GM23338 (cell line): ENCODE measurements around the gene LAMB1. TPM values are rescaled to one million over a fixed set of nuclear protein-coding genes. Genes with fewer than 3 reads are reported as not detected.

Experiments used
- ATAC-seq: fragments of 200-7000 bp; cut with Tn5 transposase; 3 replicates; pipeline ENCODE4 v1.9.1; 2020
- DNase-seq: peaks from one replicate; pipeline ENCODE4 v3.0.0-alpha.2; 2015; ENCODE audit warnings: low spot score
- H2AFZ ChIP-seq: fragments of 200-600 bp; sonication (generic); 2 replicates; pipeline ENCODE4 v1.8.0; 2016; ENCODE audit warnings: antibody characterized with exemption, mild to moderate bottlenecking, moderate library complexity
- H3F3A ChIP-seq: fragments of 200-600 bp; sonication (generic); replicated peaks from 2 replicates; pipeline ENCODE4 v1.8.0; 2017; ENCODE audit warnings: antibody characterized with exemption, mixed run types, low read depth
- H3K27ac ChIP-seq: fragments of 200-600 bp; sonication (generic); 2 replicates; pipeline ENCODE4 v1.6.1; 2016; ENCODE audit warnings: low read depth
- H3K27me3 ChIP-seq: fragments of 200-600 bp; sonication (generic); 2 replicates; pipeline ENCODE4 v1.8.0; 2016; ENCODE audit warnings: mild to moderate bottlenecking, mixed run types, moderate library complexity; ENCODE audit not compliant: insufficient read depth
- H3K36me3 ChIP-seq: fragments of 200-600 bp; sonication (generic); 2 replicates; pipeline ENCODE4 v1.8.0; 2016; ENCODE audit warnings: mild to moderate bottlenecking; ENCODE audit not compliant: insufficient read depth
- H3K4me1 ChIP-seq: fragments of 200-600 bp; sonication (generic); 2 replicates; pipeline ENCODE4 v1.8.0; 2016; ENCODE audit warnings: mild to moderate bottlenecking, moderate library complexity; ENCODE audit not compliant: insufficient read depth
- H3K4me2 ChIP-seq: fragments of 200-600 bp; sonication (generic); 2 replicates; pipeline ENCODE4 v1.7.1; 2017; ENCODE audit warnings: mixed run types
- H3K4me3 ChIP-seq: fragments of 200-600 bp; sonication (generic); 2 replicates; pipeline ENCODE4 v1.6.1; 2016; ENCODE audit warnings: mixed run types
- H3K79me2 ChIP-seq: fragments of 200-600 bp; sonication (generic); replicated peaks from 2 replicates; pipeline ENCODE4 v1.8.0; 2017; ENCODE audit warnings: mild to moderate bottlenecking; ENCODE audit not compliant: insufficient read depth
- H3K9me2 ChIP-seq: fragments of 200-600 bp; sonication (generic); 2 replicates; pipeline ENCODE4 v1.8.0; 2017; ENCODE audit not compliant: insufficient read depth
- H4K20me1 ChIP-seq: fragments of 200-600 bp; sonication (generic); replicated peaks from 2 replicates; pipeline ENCODE4 v1.8.0; 2017; ENCODE audit warnings: mild to moderate bottlenecking; ENCODE audit not compliant: insufficient read depth
- H3K27ac Mint-ChIP-seq: 2 replicates; pipeline ENCODE4 v1.8.0; 2020; ENCODE audit warnings: inconsistent platforms, mild to moderate bottlenecking, moderate library complexity, mixed read lengths
- H3K27me3 Mint-ChIP-seq: 3 replicates; pipeline ENCODE4 v1.8.0; 2022; ENCODE audit warnings: low read depth, mild to moderate bottlenecking, moderate library complexity, mixed read lengths, inconsistent platforms; ENCODE audit not compliant: insufficient read depth, poor library complexity
- H3K36me3 Mint-ChIP-seq: 3 replicates; pipeline ENCODE4 v1.8.0; 2021; ENCODE audit warnings: low read depth, mild to moderate bottlenecking, inconsistent platforms, moderate library complexity, mixed read lengths
- H3K4me1 Mint-ChIP-seq: 3 replicates; pipeline ENCODE4 v1.8.0; 2020; ENCODE audit warnings: mild to moderate bottlenecking, inconsistent platforms, mixed read lengths
- H3K4me3 Mint-ChIP-seq: 3 replicates; pipeline ENCODE4 v1.8.0; 2021; ENCODE audit warnings: moderate library complexity, mild to moderate bottlenecking, inconsistent platforms, mixed read lengths
- H3K9me3 Mint-ChIP-seq: 3 replicates; pipeline ENCODE4 v1.8.0; 2020; ENCODE audit warnings: moderate library complexity, mild to moderate bottlenecking, inconsistent platforms, mixed read lengths
- CREB1 ChIP-seq: fragments of 250-450 bp; sonication (Bioruptor Pico); IDR thresholded peaks from 2 replicates; pipeline ENCODE4 v1.5.0; 2020; ENCODE audit warnings: low read depth, mild to moderate bottlenecking, moderate library complexity
- ETS1 ChIP-seq: IDR thresholded peaks from 2 replicates; pipeline ENCODE4 v1.6.1; 2016; ENCODE audit warnings: antibody characterized with exemption
- EZH2 ChIP-seq: fragments of 200-600 bp; sonication (generic); IDR thresholded peaks from one replicate; pipeline ENCODE4 v1.8.0; 2017; ENCODE audit warnings: antibody characterized with exemption, mild to moderate bottlenecking, low read depth; ENCODE audit not compliant: unreplicated experiment
- NANOG ChIP-seq: IDR thresholded peaks from 2 replicates; pipeline ENCODE4 v1.6.1; 2016; ENCODE audit warnings: antibody characterized with exemption, borderline replicate concordance
- REST ChIP-seq: IDR thresholded peaks from one replicate; pipeline ENCODE4 v1.6.1; 2018; ENCODE audit warnings: antibody characterized with exemption; ENCODE audit not compliant: unreplicated experiment
- ZNF114 ChIP-seq: fragments of 250-450 bp; sonication (Bioruptor Pico); IDR thresholded peaks from 2 replicates; pipeline ENCODE4 v1.5.0; 2020; ENCODE audit warnings: mild to moderate bottlenecking, moderate library complexity
- ZNF331 ChIP-seq: fragments of 250-450 bp; sonication (Bioruptor Pico); IDR thresholded peaks from 2 replicates; pipeline ENCODE4 v1.5.0; 2020; ENCODE audit warnings: low read depth, mild to moderate bottlenecking, moderate library complexity
- polyA plus RNA-seq: library from polyadenylated mRNA; unstranded; fragments of >200 nt; fragmentation: Nextera tagmentation; extraction: Ambion mirVana; gene quantifications from 2 replicates; pipeline ENCODE4 v1.2.1, GENCODE V29; 2016
- total RNA-seq: library from RNA; depleted of rRNA; stranded (reverse); fragments of >200 nt; shearing (Covaris generic); gene quantifications from 2 replicates; pipeline ENCODE4 v1.2.3, GENCODE V29; 2014
- TF ChIP-seq, protein P1 (sequence below): fragments of 250-450 bp; sonication (Bioruptor Pico); IDR thresholded peaks from 2 replicates; pipeline ENCODE4 v1.5.0; 2020; ENCODE audit warnings: mild to moderate bottlenecking, moderate library complexity

LAMB1 gene
- total and polyA plus RNA-seq, 2 experiments from 2014 or later, result 53.5 to 57.8 TPM

- no peak for TF ChIP-seq REST
These were observed 102.4 kb downstream of the LAMB1 start (continued) for GRCh38 chr7:107900496-107901015.

DNA sequence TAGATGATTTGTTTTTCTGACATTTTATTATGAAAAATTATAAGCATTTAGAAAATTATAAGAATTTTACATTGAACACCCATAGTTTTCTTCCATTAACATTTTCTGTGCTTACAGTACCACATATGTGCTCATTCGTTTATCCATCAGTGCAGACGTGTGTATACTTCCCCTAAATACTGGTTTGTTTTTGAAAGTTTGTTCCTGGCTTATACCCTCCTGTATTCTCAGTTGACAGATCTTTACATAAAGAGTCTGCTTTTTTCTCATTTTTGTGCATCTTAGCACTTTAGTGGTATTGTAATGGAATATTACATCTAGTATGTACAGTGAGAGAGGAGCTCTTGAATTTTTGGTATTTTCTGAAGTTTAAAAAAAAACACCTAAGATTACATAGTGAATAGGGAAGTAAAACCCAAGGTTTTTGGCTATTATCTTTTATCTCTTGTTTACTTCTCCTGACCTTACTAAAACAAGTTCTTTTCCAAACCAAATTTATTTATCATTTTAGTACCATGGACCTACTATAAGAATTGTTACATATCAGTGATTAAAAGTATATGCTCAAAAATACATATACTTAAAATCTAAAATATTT, 103.9 kb downstream of the LAMB1 start:
- Mint-ChIP-seq H3K4me1 (peaks cover 13% of the 10 kb centered on the region), H3K27ac (no peak overlapping the region), H3K9me3 (no peaks in the 10 kb centered on the region), H3K4me3 (no peak overlapping the region), H3K27me3 (no peaks in the 10 kb centered on the region), H3K36me3 (peaks cover 29% of the 10 kb centered on the region)
- Histone ChIP-seq H3K36me3 (no peaks in the 10 kb centered on the region; the same call in 1 of the 2 replicates), H4K20me1 (no peaks in the 10 kb centered on the region; the same call in none of the 2 replicates), H3F3A (no peaks in the 10 kb centered on the region), H3K9me2 (no peaks in the 10 kb centered on the region), H2AFZ (no peak overlapping the region), H3K4me1 (peaks cover 10% of the 10 kb centered on the region), H3K27me3 (no peaks in the 10 kb centered on the region), H3K27ac (no peak overlapping the region), H3K79me2 (peaks cover 74% of the 10 kb centered on the region), H3K4me3 (no peak overlapping the region), H3K4me2 (no peak overlapping the region)
- DNase-seq, result no peak
- ATAC-seq, result no peak
- TF ChIP-seq NANOG, result no peak
- no peak for TF ChIP-seq ZNF331 (CRISPR knock-in tag)
- TF ChIP-seq ZNF114, result no peak
- TF ChIP-seq ETS1, result no peak
- TF ChIP-seq EZH2, result no peak
- TF ChIP-seq, protein P1, sequence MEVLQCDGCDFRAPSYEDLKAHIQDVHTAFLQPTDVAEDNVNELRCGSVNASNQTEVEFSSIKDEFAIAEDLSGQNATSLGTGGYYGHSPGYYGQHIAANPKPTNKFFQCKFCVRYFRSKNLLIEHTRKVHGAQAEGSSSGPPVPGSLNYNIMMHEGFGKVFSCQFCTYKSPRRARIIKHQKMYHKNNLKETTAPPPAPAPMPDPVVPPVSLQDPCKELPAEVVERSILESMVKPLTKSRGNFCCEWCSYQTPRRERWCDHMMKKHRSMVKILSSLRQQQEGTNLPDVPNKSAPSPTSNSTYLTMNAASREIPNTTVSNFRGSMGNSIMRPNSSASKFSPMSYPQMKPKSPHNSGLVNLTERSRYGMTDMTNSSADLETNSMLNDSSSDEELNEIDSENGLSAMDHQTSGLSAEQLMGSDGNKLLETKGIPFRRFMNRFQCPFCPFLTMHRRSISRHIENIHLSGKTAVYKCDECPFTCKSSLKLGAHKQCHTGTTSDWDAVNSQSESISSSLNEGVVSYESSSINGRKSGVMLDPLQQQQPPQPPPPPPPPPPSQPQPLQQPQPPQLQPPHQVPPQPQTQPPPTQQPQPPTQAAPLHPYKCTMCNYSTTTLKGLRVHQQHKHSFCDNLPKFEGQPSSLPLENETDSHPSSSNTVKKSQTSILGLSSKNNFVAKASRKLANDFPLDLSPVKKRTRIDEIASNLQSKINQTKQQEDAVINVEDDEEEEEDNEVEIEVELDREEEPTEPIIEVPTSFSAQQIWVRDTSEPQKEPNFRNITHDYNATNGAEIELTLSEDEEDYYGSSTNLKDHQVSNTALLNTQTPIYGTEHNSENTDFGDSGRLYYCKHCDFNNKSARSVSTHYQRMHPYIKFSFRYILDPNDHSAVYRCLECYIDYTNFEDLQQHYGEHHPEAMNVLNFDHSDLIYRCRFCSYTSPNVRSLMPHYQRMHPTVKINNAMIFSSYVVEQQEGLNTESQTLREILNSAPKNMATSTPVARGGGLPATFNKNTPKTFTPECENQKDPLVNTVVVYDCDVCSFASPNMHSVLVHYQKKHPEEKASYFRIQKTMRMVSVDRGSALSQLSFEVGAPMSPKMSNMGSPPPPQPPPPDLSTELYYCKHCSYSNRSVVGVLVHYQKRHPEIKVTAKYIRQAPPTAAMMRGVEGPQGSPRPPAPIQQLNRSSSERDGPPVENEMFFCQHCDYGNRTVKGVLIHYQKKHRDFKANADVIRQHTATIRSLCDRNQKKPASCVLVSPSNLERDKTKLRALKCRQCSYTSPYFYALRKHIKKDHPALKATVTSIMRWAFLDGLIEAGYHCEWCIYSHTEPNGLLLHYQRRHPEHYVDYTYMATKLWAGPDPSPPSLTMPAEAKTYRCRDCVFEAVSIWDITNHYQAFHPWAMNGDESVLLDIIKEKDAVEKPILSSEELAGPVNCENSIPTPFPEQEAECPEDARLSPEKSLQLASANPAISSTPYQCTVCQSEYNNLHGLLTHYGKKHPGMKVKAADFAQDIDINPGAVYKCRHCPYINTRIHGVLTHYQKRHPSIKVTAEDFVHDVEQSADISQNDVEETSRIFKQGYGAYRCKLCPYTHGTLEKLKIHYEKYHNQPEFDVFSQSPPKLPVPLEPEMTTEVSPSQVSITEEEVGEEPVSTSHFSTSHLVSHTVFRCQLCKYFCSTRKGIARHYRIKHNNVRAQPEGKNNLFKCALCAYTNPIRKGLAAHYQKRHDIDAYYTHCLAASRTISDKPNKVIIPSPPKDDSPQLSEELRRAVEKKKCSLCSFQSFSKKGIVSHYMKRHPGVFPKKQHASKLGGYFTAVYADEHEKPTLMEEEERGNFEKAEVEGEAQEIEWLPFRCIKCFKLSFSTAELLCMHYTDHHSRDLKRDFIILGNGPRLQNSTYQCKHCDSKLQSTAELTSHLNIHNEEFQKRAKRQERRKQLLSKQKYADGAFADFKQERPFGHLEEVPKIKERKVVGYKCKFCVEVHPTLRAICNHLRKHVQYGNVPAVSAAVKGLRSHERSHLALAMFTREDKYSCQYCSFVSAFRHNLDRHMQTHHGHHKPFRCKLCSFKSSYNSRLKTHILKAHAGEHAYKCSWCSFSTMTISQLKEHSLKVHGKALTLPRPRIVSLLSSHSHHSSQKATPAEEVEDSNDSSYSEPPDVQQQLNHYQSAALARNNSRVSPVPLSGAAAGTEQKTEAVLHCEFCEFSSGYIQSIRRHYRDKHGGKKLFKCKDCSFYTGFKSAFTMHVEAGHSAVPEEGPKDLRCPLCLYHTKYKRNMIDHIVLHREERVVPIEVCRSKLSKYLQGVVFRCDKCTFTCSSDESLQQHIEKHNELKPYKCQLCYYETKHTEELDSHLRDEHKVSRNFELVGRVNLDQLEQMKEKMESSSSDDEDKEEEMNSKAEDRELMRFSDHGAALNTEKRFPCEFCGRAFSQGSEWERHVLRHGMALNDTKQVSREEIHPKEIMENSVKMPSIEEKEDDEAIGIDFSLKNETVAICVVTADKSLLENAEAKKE (CRISPR knock-in tag), result no peak
- TF ChIP-seq REST, result no peak
- TF ChIP-seq CREB1 (CRISPR knock-in tag), result no peak
